HEK293 (cell line): ENCODE data around the gene EXOSC6.

Experiments used
- CTCF ChIA-PET: fragments of 350-600 bp; formaldehyde crosslinking; extraction: SDS; loops from one replicate; lab custom pipeline; 2021; ENCODE audit warnings: antibody characterized with exemption; lab: Yijun Ruan, JAX
- POLR2A ChIA-PET: fragments of 300-600 bp; formaldehyde crosslinking; extraction: SDS; loops from one replicate; lab custom pipeline; 2020; ENCODE audit warnings: antibody characterized with exemption, inconsistent platforms; lab: Yijun Ruan, JAX
- H3K27ac ChIP-seq: fragments of 200-500 bp; sonication (Bioruptor generic); 2 replicates; pipeline ENCODE4 v1.5.1; 2014; ENCODE audit warnings: low read depth, low read length, control low read depth, inconsistent platforms; ENCODE audit errors: extremely low read depth
- H3K36me3 ChIP-seq, 2 experiments: fragments of 200-500 bp in 1 of 2; sonication (Bioruptor generic) in 1 of 2; 1 replicate in 1 of 2; 2 replicates in 1 of 2; pipeline ENCODE4 v1.5.1; 2014 to 2017; ENCODE audit warnings: inconsistent platforms in 2 of 2, low read length in 2 of 2; ENCODE audit not compliant: control insufficient read depth in 2 of 2, insufficient read depth in 1 of 2
- H3K4me1 ChIP-seq: fragments of 200-500 bp; sonication (Bioruptor generic); 2 replicates; pipeline ENCODE4 v1.5.1; 2014; ENCODE audit warnings: mild to moderate bottlenecking, low read length, inconsistent platforms; ENCODE audit not compliant: control insufficient read depth, insufficient read depth
- H3K4me3 ChIP-seq: 2 replicates; pipeline ENCODE4 v1.5.1; 2011; ENCODE audit warnings: low read depth, mild to moderate bottlenecking, control low read depth, low read length, moderate library complexity
- H3K9me3 ChIP-seq: fragments of 200-500 bp; sonication (Bioruptor generic); 2 replicates; pipeline ENCODE4 v1.5.1; 2014; ENCODE audit warnings: low read depth, low read length, inconsistent platforms; ENCODE audit not compliant: control insufficient read depth, insufficient read depth
- AEBP2 ChIP-seq: fragments of 450-650 bp; formaldehyde crosslinking; IDR thresholded peaks from 2 replicates; pipeline ENCODE4 v1.5.1; 2016; ENCODE audit warnings: missing biosample characterization, missing genetic modification characterization, borderline replicate concordance
- KLF17 ChIP-seq: fragments of 450-650 bp; formaldehyde crosslinking; IDR thresholded peaks from 2 replicates; pipeline ENCODE4 v1.5.1; 2016; ENCODE audit warnings: missing biosample characterization, missing genetic modification characterization
- MZF1 ChIP-seq: fragments of 450-650 bp; formaldehyde crosslinking; IDR thresholded peaks from 2 replicates; pipeline ENCODE4 v1.5.1; 2017; ENCODE audit warnings: missing biosample characterization, missing genetic modification characterization, borderline replicate concordance
- OVOL3 ChIP-seq: fragments of 450-650 bp; formaldehyde crosslinking; IDR thresholded peaks from 2 replicates; pipeline ENCODE4 v1.5.1; 2016; ENCODE audit warnings: missing biosample characterization, missing genetic modification characterization
- PRDM4 ChIP-seq: fragments of 450-650 bp; formaldehyde crosslinking; IDR thresholded peaks from 2 replicates; pipeline ENCODE4 v1.5.1; 2017; ENCODE audit warnings: missing biosample characterization, missing genetic modification characterization
- REPIN1 ChIP-seq: fragments of 450-650 bp; formaldehyde crosslinking; IDR thresholded peaks from 2 replicates; pipeline ENCODE4 v1.5.1; 2017; ENCODE audit warnings: missing biosample characterization, missing genetic modification characterization, low read depth
- REST ChIP-seq: fragments of 450-650 bp; formaldehyde crosslinking; IDR thresholded peaks from 2 replicates; pipeline ENCODE4 v1.5.1; 2016; ENCODE audit warnings: missing biosample characterization, missing genetic modification characterization
- SETDB1 ChIP-seq: IDR thresholded peaks from one replicate; pipeline ENCODE4 v1.6.1; 2017; ENCODE audit warnings: mild to moderate bottlenecking, low read length, moderate library complexity, mixed read lengths; ENCODE audit not compliant: insufficient read length
- SP3 ChIP-seq: fragments of 450-650 bp; formaldehyde crosslinking; IDR thresholded peaks from 2 replicates; pipeline ENCODE4 v1.5.1; 2016; ENCODE audit warnings: missing biosample characterization, missing genetic modification characterization
- ZBTB21 ChIP-seq: fragments of 450-650 bp; formaldehyde crosslinking; IDR thresholded peaks from 2 replicates; pipeline ENCODE4 v1.5.1; 2017; ENCODE audit warnings: missing biosample characterization, missing genetic modification characterization
- ZBTB44 ChIP-seq: fragments of 450-650 bp; IDR thresholded peaks from 2 replicates; pipeline ENCODE4 v1.5.1; 2018; ENCODE audit warnings: missing biosample characterization, mild to moderate bottlenecking, missing genetic modification characterization
- ZNF221 ChIP-seq: fragments of 450-650 bp; formaldehyde crosslinking; IDR thresholded peaks from 2 replicates; pipeline ENCODE4 v1.5.1; 2017; ENCODE audit warnings: missing biosample characterization, missing genetic modification characterization, borderline replicate concordance
- ZNF239 ChIP-seq: fragments of 450-650 bp; formaldehyde crosslinking; IDR thresholded peaks from 2 replicates; pipeline ENCODE4 v1.5.1; 2016; ENCODE audit warnings: missing biosample characterization, missing genetic modification characterization
- ZNF24 ChIP-seq: fragments of 450-650 bp; formaldehyde crosslinking; IDR thresholded peaks from 2 replicates; pipeline ENCODE4 v1.5.1; 2016; ENCODE audit warnings: missing biosample characterization, missing genetic modification characterization
- ZNF280D ChIP-seq: fragments of 450-650 bp; formaldehyde crosslinking; IDR thresholded peaks from 2 replicates; pipeline ENCODE4 v1.5.1; 2016; ENCODE audit warnings: missing biosample characterization, missing genetic modification characterization
- ZNF391 ChIP-seq: fragments of 450-650 bp; formaldehyde crosslinking; IDR thresholded peaks from 2 replicates; pipeline ENCODE4 v1.5.1; 2016; ENCODE audit warnings: low read depth, missing biosample characterization, missing genetic modification characterization, borderline replicate concordance
- ZNF404 ChIP-seq: fragments of 450-650 bp; formaldehyde crosslinking; IDR thresholded peaks from 2 replicates; pipeline ENCODE4 v1.5.1; 2017; ENCODE audit warnings: missing biosample characterization, missing genetic modification characterization
- ZNF510 ChIP-seq: fragments of 450-650 bp; formaldehyde crosslinking; IDR thresholded peaks from 2 replicates; pipeline ENCODE4 v1.5.1; 2018; ENCODE audit warnings: mild to moderate bottlenecking, missing genetic modification characterization, missing biosample characterization; ENCODE audit not compliant: insufficient replicate concordance
- ZNF626 ChIP-seq: fragments of 450-650 bp; sonication (Bioruptor Pico); formaldehyde crosslinking; IDR thresholded peaks from 2 replicates; pipeline ENCODE4 v1.5.1; 2018; ENCODE audit warnings: missing biosample characterization, missing genetic modification characterization, inconsistent platforms
- ZNF747 ChIP-seq: fragments of 450-650 bp; formaldehyde crosslinking; IDR thresholded peaks from 2 replicates; pipeline ENCODE4 v1.5.1; 2016; ENCODE audit warnings: missing biosample characterization, missing genetic modification characterization
- ZNF768 ChIP-seq: fragments of 450-650 bp; formaldehyde crosslinking; IDR thresholded peaks from 2 replicates; pipeline ENCODE4 v1.5.1; 2018; ENCODE audit warnings: missing biosample characterization, mild to moderate bottlenecking, missing genetic modification characterization
- ZNF776 ChIP-seq: fragments of 450-650 bp; formaldehyde crosslinking; IDR thresholded peaks from 2 replicates; pipeline ENCODE4 v1.5.0; 2017; ENCODE audit warnings: missing biosample characterization, missing genetic modification characterization, borderline replicate concordance

The EXOSC6 gene

GRCh38 chr16:70270176-70270575 lies 18.4 kb upstream of the EXOSC6 start:
- Histone ChIP-seq H3K4me1 (no peaks in the 10 kb centered on the region), H3K4me3 (no peak overlapping the region), H3K27ac (no peak overlapping the region), H3K9me3 (no peaks in the 10 kb centered on the region), H3K36me3 (peaks cover 71 to 86% of the 10 kb centered on the region in 2 experiments)
- TF ChIP-seq MZF1, result no peak
- TF ChIP-seq ZBTB21 (tag by site-specific recombination), result no peak
- no peak for TF ChIP-seq REST
- no peak for TF ChIP-seq SETDB1
- TF ChIP-seq ZNF510 (tag by site-specific recombination), result no peak
- no peak for TF ChIP-seq ZBTB44 (tag by site-specific recombination)
- no peak for TF ChIP-seq ZNF626 (tag by site-specific recombination)
- TF ChIP-seq OVOL3 (tag by site-specific recombination), result no peak
- no peak for TF ChIP-seq ZNF280D (tag by site-specific recombination)
- no peak for TF ChIP-seq AEBP2 (tag by site-specific recombination)
- TF ChIP-seq ZNF404 (tag by site-specific recombination), result no peak
- TF ChIP-seq ZNF747, result no peak
- POLR2A ChIA-PET, result no interaction called here
- CTCF ChIA-PET, result interaction anchor here (0.7 to 3.6 kb wide), 2 partner anchors 8 to 18 kb away, joined by 3 to 16 read pairs; partner anchors contain the start of gene EXOSC6

- CTCF ChIA-PET, result interaction anchor here (0.7 kb wide), 1 partner anchor 9 kb away, joined by 3 read pairs; no protein-coding TSS in a partner anchor
- peaks cover 69 to 88% of the 10 kb centered on the region in 2 experiments for H3K36me3 ChIP-seq
- H3K27ac ChIP-seq, result no peak overlapping the region
- no peak overlapping the region for H3K4me3 ChIP-seq
- H3K9me3 ChIP-seq, result no peaks in the 10 kb centered on the region
- POLR2A ChIA-PET, result no interaction called here
- H3K4me1 ChIP-seq, result no peaks in the 10 kb centered on the region
- TF ChIP-seq ZNF391 (tag by site-specific recombination), result no peak
- no peak for TF ChIP-seq REPIN1 (tag by site-specific recombination)
- no peak for TF ChIP-seq ZNF776 (tag by site-specific recombination)
- no peak for TF ChIP-seq KLF17 (tag by site-specific recombination)
- TF ChIP-seq PRDM4, result no peak
- TF ChIP-seq ZNF221, result no peak
- no peak for TF ChIP-seq ZNF239 (tag by site-specific recombination)
- TF ChIP-seq ZNF768 (tag by site-specific recombination), result no peak
- TF ChIP-seq SP3 (tag by site-specific recombination), result no peak
- TF ChIP-seq ZNF24 (tag by site-specific recombination), result no peak
These were observed 17.7 kb upstream of the EXOSC6 start for GRCh38 chr16:70269471-70269870.
